GM21381 (cell line): ENCODE data around the gene MRO.
"Not testable (repeated sequence)": the region's sequence is repeated elsewhere in the genome, so short reads cannot be mapped to it uniquely, and the experiment has no call there.

Experiments
- ATAC-seq: cut with Tn5 transposase; IDR thresholded peaks from one replicate; pipeline ENCODE4 v1.9.1; 2021; ENCODE audit warnings: mild to moderate bottlenecking, moderate library complexity; ENCODE audit not compliant: unreplicated experiment

MRO gene

GRCh38 chr18:50836521-50836957 is 16.7 kb upstream of the MRO start:
- ATAC-seq, result no peak

DNA sequence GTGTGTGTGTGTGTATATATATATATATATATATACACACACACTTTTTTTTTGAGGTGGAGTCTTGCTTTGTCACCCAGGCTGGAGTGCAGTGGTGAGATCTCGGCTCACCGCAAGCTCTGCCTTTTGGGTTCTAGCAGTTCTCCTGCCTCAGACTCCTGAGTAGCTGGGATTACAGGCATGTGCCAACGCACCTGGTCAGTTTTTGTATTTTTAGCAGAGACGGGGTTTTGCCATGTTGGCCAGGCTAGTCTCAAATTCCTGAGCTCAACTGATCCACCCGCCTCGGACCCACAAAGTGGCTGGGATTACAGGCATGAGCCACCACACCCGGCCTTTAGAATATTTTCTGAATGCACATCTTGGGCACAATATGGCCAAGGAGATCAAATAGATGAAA is 13.7 kb upstream of the MRO start:
- not testable (repeated sequence) for ATAC-seq

DNA sequence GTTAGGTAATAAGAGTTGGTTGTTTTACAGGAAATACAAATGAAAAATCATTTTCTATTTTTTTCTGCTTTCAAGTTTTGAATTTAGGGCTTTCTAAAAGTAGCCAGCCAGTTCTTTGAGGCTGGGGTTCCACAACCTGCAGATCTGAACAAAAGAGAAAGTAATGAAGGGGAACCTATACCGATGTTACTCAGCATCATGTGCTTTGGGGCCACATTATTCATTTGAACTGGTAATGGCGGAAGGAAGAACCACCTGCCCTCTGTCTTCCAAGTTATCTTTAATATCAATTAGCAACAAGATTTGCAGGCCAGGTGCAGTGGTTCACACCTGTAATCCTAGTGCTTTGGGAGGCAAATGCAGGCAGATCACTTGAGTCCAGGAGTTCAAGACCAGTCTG is 12.9 kb upstream of the MRO start:
- ATAC-seq, result peak; percentile 52

- peak; percentile 54 for ATAC-seq
Measured at GRCh38 chr18:50830544-50830943, 10.7 kb upstream of the MRO start.

- ATAC-seq, result no peak
Measured at GRCh38 chr18:50829644-50830043, 9.8 kb upstream of the MRO start.

GRCh38 chr18:50826027-50826426 is 6.2 kb upstream of the MRO start:
- ATAC-seq, result no peak

DNA sequence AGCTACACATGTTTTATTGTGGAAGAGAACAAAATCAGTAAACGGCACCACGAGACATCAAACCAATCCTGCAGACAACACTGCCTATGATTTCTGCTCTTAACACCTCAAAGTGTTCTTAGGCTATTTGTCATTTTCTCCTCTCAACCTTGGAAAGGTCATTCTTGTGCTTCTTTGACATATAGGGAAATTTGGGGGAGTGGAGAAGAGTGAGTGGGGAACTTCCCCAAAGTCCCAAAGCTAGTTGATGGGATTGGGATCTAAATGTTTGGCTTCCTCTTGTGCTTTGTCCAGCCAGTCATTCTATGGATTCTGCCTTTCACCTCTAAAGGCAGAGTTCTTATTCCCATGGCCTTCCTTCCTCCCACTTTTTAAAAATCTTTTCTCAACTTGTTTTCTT is 5.8 kb upstream of the MRO start:
- ATAC-seq, result no peak

DNA sequence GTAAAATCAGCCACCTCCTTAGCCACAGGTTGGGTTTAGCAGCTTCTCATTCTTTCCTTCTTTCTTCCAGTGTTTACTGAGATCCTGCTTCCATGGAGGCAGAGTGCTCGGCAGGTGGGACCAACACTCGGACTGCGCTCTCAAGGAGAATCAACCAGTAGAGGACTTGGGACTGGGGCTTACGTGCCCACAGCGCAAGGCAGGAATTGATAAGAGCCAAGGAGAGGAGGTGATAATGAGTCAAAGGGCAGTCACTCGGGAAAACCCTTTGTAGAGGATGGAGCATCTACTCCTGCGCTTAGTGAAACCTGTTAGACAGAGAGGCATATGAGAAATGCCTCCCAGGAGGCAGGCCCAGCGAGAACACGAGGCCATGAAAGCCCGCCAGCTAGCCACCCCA is 2.9 kb upstream of the MRO start:
- no peak for ATAC-seq

DNA sequence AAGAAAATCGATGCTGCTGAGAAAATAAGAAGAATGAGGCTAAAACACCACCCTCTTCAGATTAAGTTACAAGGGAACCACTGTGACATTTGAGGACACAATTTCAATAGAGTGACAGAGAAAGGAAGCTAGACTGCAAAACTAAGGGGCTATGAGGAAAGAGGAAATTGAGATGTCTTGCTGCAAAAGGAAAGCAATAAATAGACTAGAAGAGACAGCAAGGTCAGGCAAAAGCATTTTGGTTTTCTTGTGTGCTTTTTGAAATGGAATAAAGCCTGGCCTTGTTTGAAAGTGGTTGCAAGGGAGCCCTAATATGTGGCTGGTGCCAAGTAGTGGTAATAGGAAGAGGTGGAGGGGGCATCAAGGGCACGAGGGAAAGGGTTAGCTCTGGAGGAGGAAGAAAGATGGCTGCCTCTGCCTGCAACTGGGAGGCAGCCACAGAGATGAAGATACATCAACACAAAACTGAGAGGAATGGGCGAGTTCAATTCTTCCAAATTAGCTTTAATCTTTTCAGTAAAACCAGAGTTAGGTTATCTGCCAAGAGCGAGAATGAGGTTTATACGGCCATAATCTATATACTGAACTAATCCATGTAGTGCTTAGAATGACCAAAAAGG is 1.2 kb upstream of the MRO start:
- ATAC-seq, result no peak

DNA sequence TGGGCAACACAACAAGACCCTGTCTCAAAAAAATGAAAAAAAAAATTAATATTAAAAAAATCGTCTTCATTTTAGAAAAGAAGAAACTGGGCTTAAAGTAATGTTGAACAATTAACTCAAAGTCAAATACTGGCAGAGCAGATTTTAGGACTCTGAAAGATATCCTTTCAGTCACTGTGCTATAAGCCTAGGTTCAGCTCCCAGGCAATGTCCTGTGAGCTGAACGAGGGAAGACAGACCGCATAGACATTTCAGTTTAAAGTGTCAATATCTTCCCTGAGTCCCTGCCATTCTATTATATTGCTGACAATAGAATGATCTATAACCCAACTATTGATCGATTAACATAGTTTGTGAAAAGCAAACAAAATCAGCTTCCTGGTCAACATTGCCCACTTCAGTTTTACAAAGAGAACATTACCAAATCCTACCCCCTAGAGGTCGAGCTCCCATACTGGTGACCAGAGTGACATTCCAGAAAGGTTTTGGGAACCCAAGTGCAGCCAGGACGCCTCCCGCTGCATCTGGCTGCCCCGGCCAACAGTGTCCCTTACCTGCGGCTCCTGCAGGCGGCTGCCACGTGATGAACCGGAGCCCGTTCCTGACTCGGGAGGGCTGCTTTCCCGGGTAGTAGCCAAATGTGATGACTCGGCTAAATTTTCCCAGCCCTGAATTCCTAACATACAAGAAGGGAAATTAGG is 639 bp downstream of the MRO start:
- no peak for ATAC-seq

GRCh38 chr18:50816419-50817166 is 3.2 kb downstream of the MRO start:
- ATAC-seq, result no peak

DNA sequence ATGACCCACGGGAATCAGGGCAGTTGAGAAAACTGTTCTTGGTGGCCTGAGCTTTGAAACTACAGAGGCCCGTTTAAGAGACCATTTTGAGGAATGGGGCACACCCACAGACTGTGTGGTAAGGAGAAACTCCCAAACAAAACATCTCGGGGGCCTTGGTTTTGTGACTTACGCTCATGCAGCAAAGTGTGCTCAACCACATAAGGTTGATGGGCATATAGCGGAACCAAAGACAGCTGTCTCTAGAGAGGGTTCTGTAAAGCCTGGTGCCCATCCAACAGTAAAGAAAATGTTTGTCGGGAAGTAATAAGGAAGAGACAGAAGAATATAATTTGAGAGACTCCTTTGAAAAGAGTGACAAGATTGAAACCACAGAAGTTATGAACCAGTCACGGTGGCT is 5.4 kb downstream of the MRO start:
- no peak for ATAC-seq

DNA sequence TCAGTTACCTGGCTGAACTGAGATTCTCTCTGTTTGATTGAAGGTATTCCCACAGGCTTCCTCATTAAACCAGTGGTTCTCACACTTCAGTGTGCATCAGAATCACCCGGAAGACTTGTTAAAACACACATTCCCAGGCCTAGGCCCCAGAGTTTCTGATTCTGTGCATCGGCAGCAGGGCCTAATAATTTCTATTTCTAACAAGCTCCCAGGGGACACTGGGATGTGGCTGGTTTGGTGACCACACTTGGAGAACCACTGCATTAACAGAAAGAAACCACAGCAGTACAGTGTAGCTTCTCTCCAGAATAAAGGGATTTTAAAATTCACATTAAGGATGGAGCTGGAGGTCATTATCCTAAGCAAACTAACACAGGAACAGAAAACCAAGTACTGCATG is 6.5 kb downstream of the MRO start:
- ATAC-seq, result no peak

DNA sequence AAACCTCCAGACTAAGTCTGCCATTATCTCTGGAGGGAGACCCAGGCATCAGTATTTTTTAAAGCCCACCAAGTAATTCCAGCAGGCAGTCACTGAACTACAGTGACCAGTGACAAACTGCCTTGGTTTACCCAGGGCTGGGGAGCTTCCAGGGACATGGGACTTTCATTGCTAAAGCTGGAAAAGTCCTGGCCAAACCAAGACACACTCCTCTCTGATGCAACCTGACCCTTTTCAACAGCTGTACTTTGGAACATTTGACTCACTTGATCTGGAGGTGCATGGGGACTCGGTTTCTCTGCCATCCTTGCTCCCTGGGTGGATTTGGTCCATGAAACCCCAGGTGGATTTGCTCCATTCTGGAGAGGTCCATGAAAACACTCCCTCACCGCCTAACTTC is 7.0 kb downstream of the MRO start:
- no peak for ATAC-seq

DNA sequence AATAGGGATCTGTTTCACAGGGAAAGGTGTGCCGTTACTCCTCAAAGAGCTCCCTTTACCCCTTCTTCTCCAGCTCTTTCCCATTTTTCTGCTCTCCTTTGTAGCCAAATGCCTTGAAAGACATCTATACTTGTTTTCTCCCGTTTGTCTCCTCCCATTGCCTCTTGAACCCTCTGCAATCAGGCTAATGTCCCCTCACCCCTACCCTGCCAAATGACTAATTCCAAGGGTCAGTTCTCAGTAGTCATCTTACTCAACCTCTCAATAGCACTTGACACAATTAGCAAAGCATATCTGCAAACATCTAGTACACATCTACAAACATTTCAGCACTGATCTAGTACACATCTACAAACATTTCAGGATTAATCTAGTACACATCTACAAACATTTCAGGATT is 12.6 kb downstream of the MRO start:
- no peak for ATAC-seq

- ATAC-seq, result no peak
Measured at GRCh38 chr18:50806208-50806616, 13.6 kb downstream of the MRO start.

DNA sequence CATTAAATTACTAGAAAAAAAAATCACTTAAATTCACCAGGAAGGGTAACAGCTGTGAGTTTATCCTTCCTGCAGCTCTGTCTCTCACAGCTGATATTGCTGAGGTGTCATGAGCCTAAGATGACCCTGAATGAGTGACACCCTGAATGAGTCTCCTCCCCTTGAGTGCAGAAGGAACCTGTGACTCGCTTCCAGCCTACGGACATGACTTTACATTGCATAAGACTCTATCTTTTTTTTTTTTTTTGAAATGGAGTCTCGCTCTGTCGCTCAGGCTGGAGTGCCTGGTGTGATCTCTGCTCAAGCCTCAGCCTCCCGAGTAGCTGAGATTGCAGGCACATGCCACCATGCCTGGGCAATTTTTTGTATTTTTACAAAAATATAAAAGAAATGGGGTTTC is 14.1 kb downstream of the MRO start:
- ATAC-seq, result no peak

GRCh38 chr18:50803592-50803991 is 16.2 kb downstream of the MRO start:
- no peak for ATAC-seq

- no peak for ATAC-seq
Measured at GRCh38 chr18:50802141-50802540, 17.7 kb downstream of the MRO start.

- no peak for ATAC-seq
Measured at GRCh38 chr18:50797142-50797541, 22.7 kb downstream of the MRO start.

- no peak for ATAC-seq
Measured at GRCh38 chr18:50796495-50796894, 23.3 kb downstream of the MRO start.
